Gastroesophageal sphincter (tissue), 3 donors: ENCODE results near the gene RNF175.

Experiments used
- CTCF ChIP-seq, 4 experiments: fragments of 200-600 bp in 2 of 4; fragments of 450-650 bp in 2 of 4; sonication (generic) in 1 of 4; IDR thresholded peaks; one replicate each; pipeline ENCODE4 v1.5.1; 2017 to 2019; ENCODE audit warnings: antibody characterized with exemption in 4 of 4, mild to moderate bottlenecking in 2 of 4, moderate library complexity in 2 of 4
- POLR2A ChIP-seq, 2 donors: fragments of 450-650 bp; IDR thresholded peaks; one replicate each; pipeline ENCODE4 v1.6.1; 2017; ENCODE audit warnings: antibody characterized with exemption in 2 of 2, mild to moderate bottlenecking in 2 of 2, moderate library complexity in 1 of 2

GRCh38 chr4:153684971-153685371 is 74.9 kb downstream of the RNF175 start:
- TF ChIP-seq POLR2A (IDR thresholded peaks at IDR 0.05) (no peak), CTCF (IDR thresholded peaks at IDR 0.05) (no peak)
